SU-DHL-6 (cell line): ENCODE data around the gene IL13.

Experiments
- H2AFZ ChIP-seq: fragments of 200-600 bp; sonication (generic); 2 replicates; pipeline ENCODE4 v1.6.1; 2014; ENCODE audit warnings: low read depth, mild to moderate bottlenecking, moderate library complexity, mixed read lengths, antibody characterized with exemption, low read length; ENCODE audit not compliant: severe bottlenecking
- H3F3A ChIP-seq: fragments of 200-600 bp; shearing (Covaris generic); 2 replicates; pipeline ENCODE4 v1.6.0; 2016; ENCODE audit warnings: antibody characterized with exemption, mild to moderate bottlenecking; ENCODE audit not compliant: insufficient read depth
- H3K27ac ChIP-seq: fragments of 200-600 bp; sonication (generic); 2 replicates; pipeline ENCODE4 v1.5.1; 2016; ENCODE audit warnings: low read depth, mild to moderate bottlenecking, low read length, moderate library complexity, mixed read lengths
- H3K27me3 ChIP-seq: fragments of 200-600 bp; sonication (generic), shearing (Covaris generic); 2 replicates; pipeline ENCODE4 v1.6.0; 2014; ENCODE audit warnings: mild to moderate bottlenecking, low read length
- H3K36me3 ChIP-seq: fragments of 200-600 bp; sonication (generic); 2 replicates; pipeline ENCODE4 v1.6.1; 2014; ENCODE audit warnings: mild to moderate bottlenecking, low read length, mixed read lengths
- H3K4me2 ChIP-seq: fragments of 300-600, 200-600 bp; shearing (Covaris generic), sonication (generic); 2 replicates; pipeline ENCODE4 v1.6.0; 2014; ENCODE audit warnings: low read length, low read depth, mild to moderate bottlenecking; ENCODE audit not compliant: poor library complexity, severe bottlenecking
- H3K4me3 ChIP-seq: fragments of 200-600 bp; sonication (generic); 2 replicates; pipeline ENCODE4 v1.5.1; 2014; ENCODE audit warnings: antibody characterized with exemption, low read length, mild to moderate bottlenecking, mixed read lengths; ENCODE audit not compliant: insufficient read depth, poor library complexity, severe bottlenecking
- H3K79me2 ChIP-seq: fragments of 200-600 bp; sonication (generic); 2 replicates; pipeline ENCODE4 v1.6.1; 2014; ENCODE audit warnings: mild to moderate bottlenecking, low read length, moderate library complexity; ENCODE audit not compliant: insufficient read depth
- H3K9ac ChIP-seq: fragments of 200-600 bp; sonication (generic); 2 replicates; pipeline ENCODE4 v1.7.0; 2014; ENCODE audit warnings: mild to moderate bottlenecking, low read length
- H3K9me2 ChIP-seq: fragments of 200-600 bp; sonication (generic); replicated peaks from 2 replicates; pipeline ENCODE4 v1.6.1; 2014; ENCODE audit warnings: low read length; ENCODE audit not compliant: insufficient read depth
- H3K9me3 ChIP-seq: fragments of 200-600 bp; sonication (generic); 2 replicates; pipeline ENCODE4 v1.6.1; 2014; ENCODE audit warnings: low read length, mixed read lengths; ENCODE audit not compliant: insufficient read depth
- H4K20me1 ChIP-seq: fragments of 200-600 bp; sonication (generic); 2 replicates; pipeline ENCODE4 v1.6.1; 2014; ENCODE audit warnings: low read depth, mild to moderate bottlenecking, antibody characterized with exemption, low read length, moderate library complexity, mixed read lengths
- EZH2phosphoT487 ChIP-seq: fragments of 200-600 bp; sonication (generic), shearing (Covaris generic); conservative IDR thresholded peaks from 2 replicates; pipeline ENCODE4 v1.6.1; 2018; ENCODE audit warnings: mild to moderate bottlenecking, antibody characterized with exemption, low read length, moderate library complexity, mixed read lengths
- TF ChIP-seq, protein P1 (sequence below): fragments of 200-600 bp; sonication (generic); IDR thresholded peaks from one replicate; pipeline ENCODE4 v1.5.1; 2017; ENCODE audit warnings: antibody characterized with exemption, mild to moderate bottlenecking, low read length, moderate library complexity; ENCODE audit not compliant: insufficient read depth, poor library complexity, severe bottlenecking

IL13 gene

DNA sequence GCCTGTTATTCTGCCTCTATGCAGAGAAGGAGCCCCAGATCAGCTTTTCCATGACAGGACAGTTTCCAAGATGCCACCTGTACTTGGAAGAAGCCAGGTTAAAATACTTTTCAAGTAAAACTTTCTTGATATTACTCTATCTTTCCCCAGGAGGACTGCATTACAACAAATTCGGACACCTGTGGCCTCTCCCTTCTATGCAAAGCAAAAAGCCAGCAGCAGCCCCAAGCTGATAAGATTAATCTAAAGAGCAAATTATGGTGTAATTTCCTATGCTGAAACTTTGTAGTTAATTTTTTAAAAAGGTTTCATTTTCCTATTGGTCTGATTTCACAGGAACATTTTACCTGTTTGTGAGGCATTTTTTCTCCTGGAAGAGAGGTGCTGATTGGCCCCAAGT lies 15.5 kb downstream of the IL13 start:
- H3K79me2 ChIP-seq, result no peaks in the 10 kb centered on the region
- no peaks in the 10 kb centered on the region for H4K20me1 ChIP-seq
- no peaks in the 10 kb centered on the region for H3K9me2 ChIP-seq
- H2AFZ ChIP-seq, result no peak overlapping the region
- H3K4me3 ChIP-seq, result no peak overlapping the region
- no peak overlapping the region for H3K9ac ChIP-seq
- TF ChIP-seq EZH2phosphoT487, result no peak
- no peak overlapping the region for H3K4me2 ChIP-seq
- H3F3A ChIP-seq, result no peaks in the 10 kb centered on the region
- no peak overlapping the region for H3K27ac ChIP-seq
- H3K36me3 ChIP-seq, result no peaks in the 10 kb centered on the region
- H3K27me3 ChIP-seq, result no peaks in the 10 kb centered on the region
- H3K9me3 ChIP-seq, result no peaks in the 10 kb centered on the region

DNA sequence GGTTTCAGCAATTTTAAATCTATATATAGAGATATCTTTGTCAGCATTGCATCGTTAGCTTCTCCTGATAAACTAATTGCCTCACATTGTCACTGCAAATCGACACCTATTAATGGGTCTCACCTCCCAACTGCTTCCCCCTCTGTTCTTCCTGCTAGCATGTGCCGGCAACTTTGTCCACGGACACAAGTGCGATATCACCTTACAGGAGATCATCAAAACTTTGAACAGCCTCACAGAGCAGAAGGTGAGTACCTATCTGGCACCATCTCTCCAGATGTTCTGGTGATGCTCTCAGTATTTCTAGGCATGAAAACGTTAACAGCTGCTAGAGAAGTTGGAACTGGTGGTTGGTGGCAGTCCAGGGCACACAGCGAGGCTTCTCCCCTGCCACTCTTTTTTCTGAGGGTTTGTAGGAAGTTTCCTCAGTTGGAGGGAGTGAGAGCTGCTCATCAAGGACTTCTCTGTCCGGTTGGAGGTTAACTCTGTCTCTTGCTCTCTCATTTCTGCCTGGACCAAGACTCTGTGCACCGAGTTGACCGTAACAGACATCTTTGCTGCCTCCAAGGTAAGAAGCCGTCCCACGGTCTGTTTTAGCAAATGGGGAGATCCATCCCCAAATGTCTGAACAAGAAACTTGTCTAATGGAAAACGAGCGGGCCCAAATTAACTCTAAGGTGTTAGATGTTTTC lies 16.1 kb downstream of the IL13 start, which contains the start of gene IL4:
Gene IL4 (plus strand): TSS at position 51 of the 692 bp plus-strand sequence. CDS start 62 bp downstream, at position 113.
- H3K27ac ChIP-seq, result no peak within 1 kb of the TSS
- no peak within 1 kb of the TSS for H3K4me2 ChIP-seq
- no peaks in the 10 kb centered on the region for H3K27me3 ChIP-seq
- H3K4me3 ChIP-seq, result no peak within 1 kb of the TSS
- TF ChIP-seq, protein P1, sequence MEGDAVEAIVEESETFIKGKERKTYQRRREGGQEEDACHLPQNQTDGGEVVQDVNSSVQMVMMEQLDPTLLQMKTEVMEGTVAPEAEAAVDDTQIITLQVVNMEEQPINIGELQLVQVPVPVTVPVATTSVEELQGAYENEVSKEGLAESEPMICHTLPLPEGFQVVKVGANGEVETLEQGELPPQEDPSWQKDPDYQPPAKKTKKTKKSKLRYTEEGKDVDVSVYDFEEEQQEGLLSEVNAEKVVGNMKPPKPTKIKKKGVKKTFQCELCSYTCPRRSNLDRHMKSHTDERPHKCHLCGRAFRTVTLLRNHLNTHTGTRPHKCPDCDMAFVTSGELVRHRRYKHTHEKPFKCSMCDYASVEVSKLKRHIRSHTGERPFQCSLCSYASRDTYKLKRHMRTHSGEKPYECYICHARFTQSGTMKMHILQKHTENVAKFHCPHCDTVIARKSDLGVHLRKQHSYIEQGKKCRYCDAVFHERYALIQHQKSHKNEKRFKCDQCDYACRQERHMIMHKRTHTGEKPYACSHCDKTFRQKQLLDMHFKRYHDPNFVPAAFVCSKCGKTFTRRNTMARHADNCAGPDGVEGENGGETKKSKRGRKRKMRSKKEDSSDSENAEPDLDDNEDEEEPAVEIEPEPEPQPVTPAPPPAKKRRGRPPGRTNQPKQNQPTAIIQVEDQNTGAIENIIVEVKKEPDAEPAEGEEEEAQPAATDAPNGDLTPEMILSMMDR, result no peak
- no peak for TF ChIP-seq EZH2phosphoT487
- H3K79me2 ChIP-seq, result no peaks in the 10 kb centered on the region
- H4K20me1 ChIP-seq, result no peaks in the 10 kb centered on the region
- H2AFZ ChIP-seq, result no peak within 1 kb of the TSS
- H3K9me3 ChIP-seq, result no peaks in the 10 kb centered on the region
- no peaks in the 10 kb centered on the region for H3F3A ChIP-seq
- H3K9me2 ChIP-seq, result no peaks in the 10 kb centered on the region
- no peaks in the 10 kb centered on the region for H3K36me3 ChIP-seq
- no peak within 1 kb of the TSS for H3K9ac ChIP-seq

DNA sequence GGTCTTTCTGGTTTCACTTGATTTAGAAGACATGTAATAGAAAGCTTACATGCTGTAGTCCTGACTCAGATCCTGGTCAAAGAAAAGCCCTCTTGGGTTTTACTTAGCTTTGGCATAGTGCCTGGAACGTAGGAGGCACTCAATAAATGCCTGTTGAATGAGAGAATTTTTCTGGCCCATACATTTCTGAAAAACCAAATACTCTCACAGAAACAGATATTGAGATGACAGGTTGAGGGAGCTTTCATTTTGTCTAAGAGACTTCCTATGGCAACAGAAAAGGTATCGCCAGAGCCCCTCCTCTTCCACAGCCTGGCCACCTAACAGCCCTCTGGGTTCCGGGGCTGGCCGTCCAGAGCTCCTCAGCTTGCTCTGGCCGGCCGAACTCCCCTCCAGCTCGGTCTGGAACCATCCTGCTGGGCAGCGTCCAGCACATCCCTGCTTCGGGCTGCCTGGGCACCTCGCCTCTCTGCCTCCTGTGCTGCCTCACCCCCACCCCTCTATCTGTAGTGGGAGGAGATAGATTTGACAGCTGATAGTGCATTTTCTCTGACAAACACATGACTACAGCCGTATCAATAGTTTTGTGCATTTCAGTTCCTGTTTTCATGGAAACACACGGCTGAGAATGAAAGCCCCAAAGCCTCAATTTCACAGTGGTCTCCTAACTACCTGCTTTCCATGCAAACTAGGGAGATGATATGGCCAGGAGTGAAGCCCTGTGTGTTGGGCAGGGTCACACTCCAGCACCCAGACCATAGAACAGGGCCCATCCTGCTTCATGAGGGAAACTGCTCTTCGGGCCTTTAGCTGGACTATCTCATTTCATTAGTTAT lies 16.9 kb downstream of the IL13 start:
- Histone ChIP-seq H3K9ac (no peak overlapping the region), H3K27ac (no peak overlapping the region), H3K9me3 (no peaks in the 10 kb centered on the region), H3K79me2 (no peaks in the 10 kb centered on the region), H3K9me2 (no peaks in the 10 kb centered on the region), H3F3A (no peaks in the 10 kb centered on the region), H3K27me3 (no peaks in the 10 kb centered on the region), H3K4me2 (no peak overlapping the region), H2AFZ (no peak overlapping the region), H3K4me3 (no peak overlapping the region), H4K20me1 (no peaks in the 10 kb centered on the region), H3K36me3 (no peaks in the 10 kb centered on the region)
- TF ChIP-seq, protein P1, result no peak
- no peak for TF ChIP-seq EZH2phosphoT487
